Calu3 (cell line): Measurements from ENCODE around the gene ATP6V0B. TPM values are rescaled to one million over a fixed set of nuclear protein-coding genes. Genes with fewer than 3 reads are reported as not detected.
A peak's percentile ranks its signal among the peaks of the same experiment; 100 is the strongest.

Experiments
- BruUV-seq: library from RNA; stranded (reverse); fragments of 400-500 nt; replicated peaks from 2 replicates; lab custom pipeline; 2021; lab: Mats Ljungman, UMichigan
- CTCF ChIA-PET: fragments of 300-600 bp; sonication (Branson Sonifier 250); formaldehyde crosslinking; loops from one replicate; lab custom pipeline; 2022; ENCODE audit warnings: antibody characterized with exemption; lab: Charles Lee
- DNase-seq: peaks from one replicate; pipeline ENCODE4 v3.0.0; 2022
- H3K27ac Mint-ChIP-seq: one replicate; pipeline ENCODE4 v1.8.0; 2022; ENCODE audit warnings: mixed read lengths; ENCODE audit not compliant: unreplicated experiment
- H3K27me3 Mint-ChIP-seq: one replicate; pipeline ENCODE4 v1.8.0; 2022; ENCODE audit warnings: mixed read lengths; ENCODE audit not compliant: unreplicated experiment
- H3K36me3 Mint-ChIP-seq: one replicate; pipeline ENCODE4 v1.8.0; 2022; ENCODE audit warnings: mild to moderate bottlenecking, moderate library complexity, mixed read lengths; ENCODE audit not compliant: insufficient read depth, unreplicated experiment
- H3K4me1 Mint-ChIP-seq: one replicate; pipeline ENCODE4 v1.8.0; 2022; ENCODE audit warnings: mild to moderate bottlenecking, low read depth, mixed read lengths; ENCODE audit not compliant: unreplicated experiment
- H3K4me3 Mint-ChIP-seq: one replicate; pipeline ENCODE4 v1.8.0; 2022; ENCODE audit warnings: mild to moderate bottlenecking, low read depth, moderate library complexity, mixed read lengths; ENCODE audit not compliant: unreplicated experiment
- H3K9me3 Mint-ChIP-seq: one replicate; pipeline ENCODE4 v1.8.0; 2022; ENCODE audit warnings: low read depth, mixed read lengths; ENCODE audit not compliant: unreplicated experiment
- intact Hi-C: fragments of 100-400 bp; cut with micrococcal nuclease; formaldehyde crosslinking; loops from one replicate; pipeline ENCODE4 v1.10.0; 2022; ENCODE audit not compliant: unreplicated experiment
- total RNA-seq: library from RNA; stranded (reverse); gene quantifications from 2 replicates; pipeline ENCODE4 v1.2.3, GENCODE V29; 2022
- TF ChIP-seq, protein P1 (sequence below): fragments of 200-600 bp; IDR thresholded peaks from one replicate; pipeline ENCODE4 v1.8.0; 2022; ENCODE audit warnings: antibody characterized with exemption; ENCODE audit not compliant: unreplicated experiment

Gene ATP6V0B
- total RNA-seq, 1 experiment from 2014 or later = 141 TPM

GRCh38 chr1:43931711-43932660 is 42.8 kb upstream of the ATP6V0B start:
- no peaks in the 10 kb centered on the region for H3K27me3 Mint-ChIP-seq
- H3K4me1 Mint-ChIP-seq = peaks cover 6% of the 10 kb centered on the region
- TF ChIP-seq, protein P1, sequence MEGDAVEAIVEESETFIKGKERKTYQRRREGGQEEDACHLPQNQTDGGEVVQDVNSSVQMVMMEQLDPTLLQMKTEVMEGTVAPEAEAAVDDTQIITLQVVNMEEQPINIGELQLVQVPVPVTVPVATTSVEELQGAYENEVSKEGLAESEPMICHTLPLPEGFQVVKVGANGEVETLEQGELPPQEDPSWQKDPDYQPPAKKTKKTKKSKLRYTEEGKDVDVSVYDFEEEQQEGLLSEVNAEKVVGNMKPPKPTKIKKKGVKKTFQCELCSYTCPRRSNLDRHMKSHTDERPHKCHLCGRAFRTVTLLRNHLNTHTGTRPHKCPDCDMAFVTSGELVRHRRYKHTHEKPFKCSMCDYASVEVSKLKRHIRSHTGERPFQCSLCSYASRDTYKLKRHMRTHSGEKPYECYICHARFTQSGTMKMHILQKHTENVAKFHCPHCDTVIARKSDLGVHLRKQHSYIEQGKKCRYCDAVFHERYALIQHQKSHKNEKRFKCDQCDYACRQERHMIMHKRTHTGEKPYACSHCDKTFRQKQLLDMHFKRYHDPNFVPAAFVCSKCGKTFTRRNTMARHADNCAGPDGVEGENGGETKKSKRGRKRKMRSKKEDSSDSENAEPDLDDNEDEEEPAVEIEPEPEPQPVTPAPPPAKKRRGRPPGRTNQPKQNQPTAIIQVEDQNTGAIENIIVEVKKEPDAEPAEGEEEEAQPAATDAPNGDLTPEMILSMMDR = no peak
- intact Hi-C loops = loop anchor here (5.0 kb wide), 1 partner anchor 80 kb away; no protein-coding TSS in a partner anchor
- BruUV-seq = no TSS peak
- CTCF ChIA-PET = interaction anchor here (5.0 kb wide), 1 partner anchor 167 kb away, joined by 193 read pairs; no protein-coding TSS in a partner anchor
- peaks cover 19% of the 10 kb centered on the region for H3K36me3 Mint-ChIP-seq
- no peak for DNase-seq
- H3K4me3 Mint-ChIP-seq = no peak overlapping the region
- peak overlapping the region; percentile 48 for H3K27ac Mint-ChIP-seq
- H3K9me3 Mint-ChIP-seq = peaks cover 2% of the 10 kb centered on the region

GRCh38 chr1:43932786-43933385 is 41.9 kb upstream of the ATP6V0B start:
- H3K36me3 Mint-ChIP-seq = peaks cover 19% of the 10 kb centered on the region
- H3K27me3 Mint-ChIP-seq = no peaks in the 10 kb centered on the region
- H3K9me3 Mint-ChIP-seq = peaks cover 2% of the 10 kb centered on the region
- intact Hi-C loops = loop anchor here (5.0 kb wide), 1 partner anchor 81 kb away; no protein-coding TSS in a partner anchor
- no peak for DNase-seq
- TSS peak; percentile 23 for BruUV-seq
- H3K4me1 Mint-ChIP-seq = peaks cover 6% of the 10 kb centered on the region
- H3K4me3 Mint-ChIP-seq = peak overlapping the region; percentile 66
- CTCF ChIA-PET = interaction anchor here (1.5 to 5.0 kb wide), 2 partner anchors 150 to 168 kb away, joined by 5 to 193 read pairs; no protein-coding TSS in a partner anchor
- no peak overlapping the region for H3K27ac Mint-ChIP-seq
- TF ChIP-seq, protein P1 = no peak

DNA sequence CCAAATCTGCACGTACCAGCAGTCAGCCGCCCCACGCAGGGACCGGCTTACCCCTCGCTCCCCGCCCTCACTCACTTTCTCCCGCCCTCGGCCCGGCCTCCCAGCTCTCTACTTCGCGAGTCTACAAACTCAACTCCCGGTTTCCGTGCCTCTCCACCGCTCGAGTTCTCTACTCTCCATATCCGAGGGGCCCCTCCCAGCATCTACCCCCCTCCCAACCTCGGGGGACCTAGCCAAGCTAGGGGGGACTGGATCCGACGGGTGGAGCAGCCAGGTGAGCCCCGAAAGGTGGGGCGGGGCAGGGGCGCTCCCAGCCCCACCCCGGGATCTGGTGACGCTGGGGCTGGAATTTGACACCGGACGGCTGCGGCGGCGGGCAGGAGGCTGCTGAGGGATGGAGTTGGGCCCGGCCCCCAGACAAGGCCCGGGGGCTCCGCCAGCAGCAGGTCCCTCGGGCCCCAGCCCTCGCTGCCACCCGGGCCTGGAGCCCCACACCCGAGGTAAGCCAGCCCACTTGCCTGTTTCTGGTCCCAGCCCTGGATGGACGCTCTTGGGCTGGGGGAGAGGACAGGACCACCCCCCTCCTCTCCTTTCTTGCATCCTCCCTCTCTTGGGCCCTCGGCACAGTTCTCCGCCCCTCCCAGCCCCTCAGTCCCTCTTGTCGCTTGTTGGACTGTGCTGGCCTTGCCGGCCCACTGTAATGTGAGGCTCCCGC is 41.2 kb upstream of the ATP6V0B start, which contains the start of gene ARTN:
TSS of gene ARTN (plus strand) at position 416 of the 715 bp plus-strand sequence. CDS start 1,856 bp downstream, outside the sequence.
- DNase-seq = peak; percentile 63

More for the DNA sequence above, 41.2 kb upstream of the ATP6V0B start, which contains the start of gene ARTN:
- CTCF ChIA-PET = interaction anchor here (0.5 to 5.0 kb wide), 10 partner anchors 12 to 1685 kb away, joined by 3 to 193 read pairs (median 7); partner anchors contain the start of gene IPO13
- H3K36me3 Mint-ChIP-seq = peaks cover 19% of the 10 kb centered on the region
- intact Hi-C loops = loop anchor here (1.0 to 5.0 kb wide), 2 partner anchors 81 to 170 kb away; no protein-coding TSS in a partner anchor
- H3K27ac Mint-ChIP-seq = peak within 1 kb of the TSS; percentile 48
- TF ChIP-seq, protein P1 = no peak
- H3K4me1 Mint-ChIP-seq = peaks cover 6% of the 10 kb centered on the region
- H3K9me3 Mint-ChIP-seq = peaks cover 2% of the 10 kb centered on the region
- no TSS peak for BruUV-seq
- peak within 1 kb of the TSS; percentile 66 for H3K4me3 Mint-ChIP-seq
- no peaks in the 10 kb centered on the region for H3K27me3 Mint-ChIP-seq
